Measurements from ENCODE around the gene KDM2B.

DNA sequence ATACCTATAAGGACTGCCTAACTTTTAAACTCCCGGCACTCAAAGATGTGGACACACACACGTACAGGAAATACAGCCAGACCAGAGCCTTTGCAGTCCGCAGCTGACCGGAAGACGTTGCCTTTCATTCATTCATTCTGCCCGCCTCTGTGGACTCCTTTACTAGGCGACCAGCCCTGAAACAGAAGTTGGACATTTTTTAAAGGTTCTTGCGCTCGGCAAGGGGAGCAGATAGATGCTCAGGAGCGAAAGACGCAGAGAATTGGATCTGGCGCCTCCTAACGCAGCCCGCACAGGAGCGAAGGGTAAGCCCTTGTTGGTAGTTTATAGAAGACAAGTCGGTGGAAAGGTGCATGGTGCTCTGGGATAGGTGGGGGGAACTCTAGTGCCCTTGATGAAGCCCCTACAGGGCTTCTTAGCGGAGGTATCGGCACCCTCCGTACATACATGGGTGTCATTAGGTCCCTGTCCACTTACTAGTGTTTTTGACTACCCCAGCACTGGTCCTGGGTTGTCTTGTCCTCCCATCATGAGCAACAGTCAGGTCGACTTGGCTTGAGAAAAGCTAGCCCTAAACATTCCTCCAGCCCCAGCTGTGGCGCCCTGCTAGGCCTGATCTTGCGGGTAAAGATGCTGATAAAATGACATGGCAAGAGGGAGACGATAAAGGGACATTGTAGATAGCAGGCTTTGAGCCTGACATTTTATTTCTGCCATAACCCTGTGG lies at the start of gene KDM2B:
- TF ChIP-seq POLR2AphosphoS5 (IDR thresholded peaks at IDR 0.05) = no peak
- TF ChIP-seq, protein P1, sequence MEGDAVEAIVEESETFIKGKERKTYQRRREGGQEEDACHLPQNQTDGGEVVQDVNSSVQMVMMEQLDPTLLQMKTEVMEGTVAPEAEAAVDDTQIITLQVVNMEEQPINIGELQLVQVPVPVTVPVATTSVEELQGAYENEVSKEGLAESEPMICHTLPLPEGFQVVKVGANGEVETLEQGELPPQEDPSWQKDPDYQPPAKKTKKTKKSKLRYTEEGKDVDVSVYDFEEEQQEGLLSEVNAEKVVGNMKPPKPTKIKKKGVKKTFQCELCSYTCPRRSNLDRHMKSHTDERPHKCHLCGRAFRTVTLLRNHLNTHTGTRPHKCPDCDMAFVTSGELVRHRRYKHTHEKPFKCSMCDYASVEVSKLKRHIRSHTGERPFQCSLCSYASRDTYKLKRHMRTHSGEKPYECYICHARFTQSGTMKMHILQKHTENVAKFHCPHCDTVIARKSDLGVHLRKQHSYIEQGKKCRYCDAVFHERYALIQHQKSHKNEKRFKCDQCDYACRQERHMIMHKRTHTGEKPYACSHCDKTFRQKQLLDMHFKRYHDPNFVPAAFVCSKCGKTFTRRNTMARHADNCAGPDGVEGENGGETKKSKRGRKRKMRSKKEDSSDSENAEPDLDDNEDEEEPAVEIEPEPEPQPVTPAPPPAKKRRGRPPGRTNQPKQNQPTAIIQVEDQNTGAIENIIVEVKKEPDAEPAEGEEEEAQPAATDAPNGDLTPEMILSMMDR (IDR thresholded peaks at IDR 0.05) = no peak

Data from prostate gland (tissue), 2 donors.